OCI-LY3 (cell line): Measurements from ENCODE around the gene TSPAN3.

Experiments used
- H2AFZ ChIP-seq: fragments of 200-600, 300-600 bp; shearing (Covaris generic); 2 replicates; pipeline ENCODE4 v1.6.0; 2014; ENCODE audit warnings: antibody characterized with exemption, low read depth, low read length
- H3K27ac ChIP-seq: fragments of 200-600, 300-600 bp; sonication (generic); 2 replicates; pipeline ENCODE4 v1.5.1; 2014; ENCODE audit warnings: mild to moderate bottlenecking, low read length, moderate library complexity, mixed read lengths
- H3K27me3 ChIP-seq: fragments of 200-600, 300-600 bp; sonication (generic); 2 replicates; pipeline ENCODE4 v1.6.1; 2014; ENCODE audit warnings: low read depth, low read length, mixed read lengths
- H3K36me3 ChIP-seq: fragments of 200-600, 300-600 bp; sonication (generic); replicated peaks from 2 replicates; pipeline ENCODE3; 2014; ENCODE audit warnings: low read depth, low read length, mixed read lengths
- H3K4me1 ChIP-seq: fragments of 300-600, 200-600 bp; sonication (generic); 2 replicates; pipeline ENCODE4 v1.6.1; 2014; ENCODE audit warnings: low read length, mixed read lengths
- H3K4me2 ChIP-seq: fragments of 200-600, 300-600 bp; sonication (generic); 2 replicates; pipeline ENCODE4 v1.6.1; 2014; ENCODE audit warnings: low read length, mixed read lengths
- H3K4me3 ChIP-seq: fragments of 300-600, 200-600 bp; sonication (generic); 2 replicates; pipeline ENCODE4 v1.5.1; 2014; ENCODE audit warnings: antibody characterized with exemption, mild to moderate bottlenecking, low read length, moderate library complexity
- H3K79me2 ChIP-seq: fragments of 300-600, 200-600 bp; shearing (Covaris generic); 2 replicates; pipeline ENCODE4 v1.6.1; 2014; ENCODE audit warnings: mild to moderate bottlenecking, low read length, mixed read lengths
- H3K9ac ChIP-seq: fragments of 300-600, 200-600 bp; shearing (Covaris generic); 2 replicates; pipeline ENCODE4 v1.6.0; 2014; ENCODE audit warnings: mild to moderate bottlenecking, low read length, moderate library complexity
- H3K9me3 ChIP-seq: fragments of 200-600, 300-600 bp; shearing (Covaris generic); 2 replicates; pipeline ENCODE4 v1.6.1; 2014; ENCODE audit warnings: low read length, mixed read lengths; ENCODE audit not compliant: insufficient read depth
- H4K20me1 ChIP-seq: fragments of 200-600, 300-600 bp; sonication (generic); 2 replicates; pipeline ENCODE4 v1.6.1; 2016; ENCODE audit warnings: low read length, mixed read lengths; ENCODE audit not compliant: insufficient read depth
- EZH2phosphoT487 ChIP-seq: fragments of 200-600 bp; shearing (Covaris generic); IDR thresholded peaks from 2 replicates; pipeline ENCODE4 v1.6.1; 2018; ENCODE audit warnings: antibody characterized with exemption, mixed run types, low read depth
- TF ChIP-seq, protein P1 (sequence below): fragments of 200-600, 300-600 bp; sonication (generic); IDR thresholded peaks from 2 replicates; pipeline ENCODE4 v1.5.1; 2014; ENCODE audit warnings: antibody characterized with exemption, low read length, low read depth

Gene TSPAN3

DNA sequence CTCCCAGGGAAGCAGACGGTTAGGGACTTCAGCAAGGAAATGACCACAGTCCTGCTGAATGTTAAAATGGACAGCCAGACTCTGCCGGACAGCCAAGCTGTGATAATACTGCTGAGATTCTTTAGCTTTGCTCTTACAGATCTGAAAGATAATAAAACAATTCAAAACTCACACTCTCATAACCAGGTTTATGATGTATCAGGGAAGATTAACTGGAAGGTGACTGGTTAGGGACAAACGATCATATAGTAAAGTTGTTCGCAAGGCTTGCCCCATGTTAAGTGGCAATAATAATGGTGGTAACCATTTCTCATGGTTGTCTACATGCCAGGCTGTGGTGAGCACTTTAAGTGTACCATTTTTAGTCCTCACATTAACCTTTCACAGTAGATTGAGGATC, 44.3 kb upstream of the TSPAN3 start:
- H3K4me1 ChIP-seq = peaks cover 7% of the 10 kb centered on the region
- TF ChIP-seq EZH2phosphoT487 = no peak
- TF ChIP-seq, protein P1, sequence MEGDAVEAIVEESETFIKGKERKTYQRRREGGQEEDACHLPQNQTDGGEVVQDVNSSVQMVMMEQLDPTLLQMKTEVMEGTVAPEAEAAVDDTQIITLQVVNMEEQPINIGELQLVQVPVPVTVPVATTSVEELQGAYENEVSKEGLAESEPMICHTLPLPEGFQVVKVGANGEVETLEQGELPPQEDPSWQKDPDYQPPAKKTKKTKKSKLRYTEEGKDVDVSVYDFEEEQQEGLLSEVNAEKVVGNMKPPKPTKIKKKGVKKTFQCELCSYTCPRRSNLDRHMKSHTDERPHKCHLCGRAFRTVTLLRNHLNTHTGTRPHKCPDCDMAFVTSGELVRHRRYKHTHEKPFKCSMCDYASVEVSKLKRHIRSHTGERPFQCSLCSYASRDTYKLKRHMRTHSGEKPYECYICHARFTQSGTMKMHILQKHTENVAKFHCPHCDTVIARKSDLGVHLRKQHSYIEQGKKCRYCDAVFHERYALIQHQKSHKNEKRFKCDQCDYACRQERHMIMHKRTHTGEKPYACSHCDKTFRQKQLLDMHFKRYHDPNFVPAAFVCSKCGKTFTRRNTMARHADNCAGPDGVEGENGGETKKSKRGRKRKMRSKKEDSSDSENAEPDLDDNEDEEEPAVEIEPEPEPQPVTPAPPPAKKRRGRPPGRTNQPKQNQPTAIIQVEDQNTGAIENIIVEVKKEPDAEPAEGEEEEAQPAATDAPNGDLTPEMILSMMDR = no peak
- no peak overlapping the region for H3K4me2 ChIP-seq
- no peaks in the 10 kb centered on the region for H3K27me3 ChIP-seq
- H2AFZ ChIP-seq = no peak overlapping the region
- H3K9ac ChIP-seq = no peak overlapping the region
- H3K9me3 ChIP-seq = no peaks in the 10 kb centered on the region
- H3K79me2 ChIP-seq = no peaks in the 10 kb centered on the region
- H4K20me1 ChIP-seq = no peaks in the 10 kb centered on the region; the same call in 1 of the 2 replicates
- no peak overlapping the region for H3K4me3 ChIP-seq
- H3K27ac ChIP-seq = no peak overlapping the region
- H3K36me3 ChIP-seq = no peaks in the 10 kb centered on the region

DNA sequence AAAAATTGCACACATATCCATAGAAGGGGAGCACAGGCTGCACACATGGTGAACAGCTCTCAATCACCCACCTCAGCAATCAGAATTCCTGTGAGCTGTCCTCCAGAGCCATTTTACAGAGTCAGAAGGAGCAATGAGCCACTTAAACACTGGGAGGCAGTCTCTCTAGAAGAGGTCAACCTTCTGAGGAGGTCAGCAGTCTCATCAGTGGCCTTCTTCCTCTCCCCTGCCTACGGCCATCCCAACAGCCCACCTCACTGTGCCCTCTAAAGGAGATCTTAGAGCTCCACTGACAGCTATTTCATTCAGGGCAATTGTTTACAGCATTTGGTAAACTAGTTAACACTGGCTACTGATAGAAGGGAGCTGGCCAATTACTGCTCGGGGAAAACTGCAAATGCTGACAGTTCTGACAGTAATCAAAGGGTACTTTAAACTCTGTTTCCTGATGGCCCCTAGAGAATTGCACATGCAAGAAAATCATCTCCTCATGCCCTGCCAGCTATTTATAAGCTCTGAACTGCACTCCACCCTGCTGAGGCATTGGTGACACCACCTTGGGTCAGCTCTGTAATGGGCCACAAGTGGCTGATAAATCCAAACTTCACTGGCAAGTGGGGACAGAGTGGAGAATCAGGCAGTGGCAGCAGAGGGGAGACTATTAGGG, 42.1 kb upstream of the TSPAN3 start:
- H3K9ac ChIP-seq = no peak overlapping the region
- H3K4me3 ChIP-seq = no peak overlapping the region
- H3K4me2 ChIP-seq = no peak overlapping the region
- no peak overlapping the region for H3K27ac ChIP-seq
- no peaks in the 10 kb centered on the region for H4K20me1 ChIP-seq
- TF ChIP-seq, protein P1 = no peak
- TF ChIP-seq EZH2phosphoT487 = no peak
- no peaks in the 10 kb centered on the region for H3K79me2 ChIP-seq
- H3K27me3 ChIP-seq = no peaks in the 10 kb centered on the region
- H2AFZ ChIP-seq = no peak overlapping the region
- no peaks in the 10 kb centered on the region for H3K9me3 ChIP-seq
- no peaks in the 10 kb centered on the region for H3K36me3 ChIP-seq
- H3K4me1 ChIP-seq = no peaks in the 10 kb centered on the region

DNA sequence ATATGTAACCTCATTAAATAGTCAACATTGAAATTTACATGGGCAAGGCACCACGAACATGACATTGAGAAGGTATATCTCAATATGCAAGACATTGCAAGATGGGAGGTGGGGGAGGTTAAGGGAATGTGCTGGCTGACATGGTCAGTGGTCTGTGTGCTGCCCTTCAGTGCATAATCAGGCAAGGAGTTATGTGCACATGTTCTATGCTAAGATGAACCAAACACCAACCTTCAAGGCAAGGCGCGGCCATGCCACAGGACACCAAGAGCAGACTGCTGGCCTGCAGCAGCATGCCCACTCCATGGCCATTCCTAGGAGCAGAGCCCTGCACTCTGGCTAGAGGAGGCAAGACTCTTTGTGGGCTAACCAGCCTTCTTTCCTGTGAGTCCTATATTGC, 40.9 kb upstream of the TSPAN3 start:
- Histone ChIP-seq H3K4me1 (no peaks in the 10 kb centered on the region), H3K79me2 (no peaks in the 10 kb centered on the region), H3K4me3 (no peak overlapping the region), H3K27ac (no peak overlapping the region), H2AFZ (no peak overlapping the region), H3K4me2 (no peak overlapping the region), H3K36me3 (no peaks in the 10 kb centered on the region), H3K27me3 (no peaks in the 10 kb centered on the region), H3K9ac (no peak overlapping the region), H3K9me3 (no peaks in the 10 kb centered on the region), H4K20me1 (no peaks in the 10 kb centered on the region)
- no peak for TF ChIP-seq EZH2phosphoT487
- TF ChIP-seq, protein P1 = no peak

DNA sequence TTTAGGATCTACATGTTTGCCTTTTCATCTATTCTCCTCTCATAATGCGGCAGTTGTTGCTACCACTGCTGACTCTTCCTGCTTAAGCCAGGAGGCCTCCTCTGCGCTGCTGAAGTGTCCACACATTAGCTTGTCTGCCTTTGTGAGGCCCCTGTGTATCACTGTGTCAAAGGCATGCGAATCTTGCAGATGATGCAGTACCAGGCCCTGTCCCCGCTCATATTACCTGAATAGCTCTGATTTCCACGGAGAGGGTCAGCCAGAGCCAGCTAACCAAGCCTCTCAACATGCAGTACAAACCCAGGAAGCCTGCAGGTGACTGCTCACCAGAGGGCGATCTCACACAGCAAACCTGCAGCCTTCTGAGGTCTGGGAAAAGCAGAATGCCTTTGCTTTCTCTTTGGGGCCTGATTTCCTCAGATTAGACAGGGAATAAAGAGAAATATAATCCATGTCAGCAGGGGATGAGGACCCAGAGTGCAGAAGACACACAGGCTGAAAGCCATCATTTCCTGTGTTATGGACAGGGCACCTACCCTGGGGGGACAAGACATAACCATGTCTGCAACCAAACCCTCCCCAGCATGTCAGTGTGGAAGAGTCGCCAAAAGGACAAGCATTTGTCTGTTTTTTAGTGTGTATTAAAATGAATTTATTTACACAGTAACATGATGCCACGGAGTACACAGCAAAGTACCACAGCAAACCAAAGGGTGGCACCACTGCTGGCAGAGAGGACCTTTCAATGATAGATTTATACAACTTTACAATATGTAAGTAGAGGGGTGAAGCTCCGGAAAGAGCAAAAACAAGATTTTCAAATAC, 36.8 kb upstream of the TSPAN3 start:
- H3K9me3 ChIP-seq = no peaks in the 10 kb centered on the region
- no peak overlapping the region for H3K27ac ChIP-seq
- no peak overlapping the region for H3K4me2 ChIP-seq
- H2AFZ ChIP-seq = no peak overlapping the region
- no peak overlapping the region for H3K9ac ChIP-seq
- no peak overlapping the region for H3K4me3 ChIP-seq
- no peaks in the 10 kb centered on the region for H3K36me3 ChIP-seq
- H3K4me1 ChIP-seq = no peaks in the 10 kb centered on the region
- TF ChIP-seq, protein P1 = peak; percentile 86
- no peak for TF ChIP-seq EZH2phosphoT487
- no peaks in the 10 kb centered on the region for H3K27me3 ChIP-seq
- no peaks in the 10 kb centered on the region for H3K79me2 ChIP-seq
- H4K20me1 ChIP-seq = no peaks in the 10 kb centered on the region
